GM19324 (cell line): ENCODE results near the gene MARCHF10.

Experiments
- ATAC-seq: cut with Tn5 transposase; IDR thresholded peaks from one replicate; pipeline ENCODE4 v1.9.1; 2021; ENCODE audit warnings: mild to moderate bottlenecking, moderate library complexity; ENCODE audit not compliant: unreplicated experiment, low FRiP score

MARCHF10 gene

DNA sequence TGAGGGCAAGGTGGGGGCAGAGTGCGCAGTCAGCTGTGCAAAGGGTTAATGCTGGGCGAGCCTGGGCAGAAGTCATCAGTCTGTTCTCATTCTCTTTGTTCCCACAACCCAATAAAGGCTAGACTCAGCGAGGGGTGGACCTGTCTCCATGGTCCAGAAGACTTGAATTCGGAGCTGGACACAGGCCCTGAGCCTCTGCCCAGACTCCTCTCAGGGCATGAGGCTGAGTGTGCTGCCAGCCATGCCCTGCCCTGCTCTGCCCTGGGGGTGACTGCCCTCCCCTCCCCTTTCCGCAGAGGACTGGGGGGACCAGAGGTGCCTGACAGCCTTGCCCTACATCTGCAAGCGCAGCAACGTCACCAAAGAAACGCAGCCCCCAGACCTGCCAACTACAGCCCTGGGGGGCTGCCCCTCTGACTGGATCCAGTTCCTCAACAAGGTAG, 126.2 kb downstream of the MARCHF10 start:
- no peak for ATAC-seq

DNA sequence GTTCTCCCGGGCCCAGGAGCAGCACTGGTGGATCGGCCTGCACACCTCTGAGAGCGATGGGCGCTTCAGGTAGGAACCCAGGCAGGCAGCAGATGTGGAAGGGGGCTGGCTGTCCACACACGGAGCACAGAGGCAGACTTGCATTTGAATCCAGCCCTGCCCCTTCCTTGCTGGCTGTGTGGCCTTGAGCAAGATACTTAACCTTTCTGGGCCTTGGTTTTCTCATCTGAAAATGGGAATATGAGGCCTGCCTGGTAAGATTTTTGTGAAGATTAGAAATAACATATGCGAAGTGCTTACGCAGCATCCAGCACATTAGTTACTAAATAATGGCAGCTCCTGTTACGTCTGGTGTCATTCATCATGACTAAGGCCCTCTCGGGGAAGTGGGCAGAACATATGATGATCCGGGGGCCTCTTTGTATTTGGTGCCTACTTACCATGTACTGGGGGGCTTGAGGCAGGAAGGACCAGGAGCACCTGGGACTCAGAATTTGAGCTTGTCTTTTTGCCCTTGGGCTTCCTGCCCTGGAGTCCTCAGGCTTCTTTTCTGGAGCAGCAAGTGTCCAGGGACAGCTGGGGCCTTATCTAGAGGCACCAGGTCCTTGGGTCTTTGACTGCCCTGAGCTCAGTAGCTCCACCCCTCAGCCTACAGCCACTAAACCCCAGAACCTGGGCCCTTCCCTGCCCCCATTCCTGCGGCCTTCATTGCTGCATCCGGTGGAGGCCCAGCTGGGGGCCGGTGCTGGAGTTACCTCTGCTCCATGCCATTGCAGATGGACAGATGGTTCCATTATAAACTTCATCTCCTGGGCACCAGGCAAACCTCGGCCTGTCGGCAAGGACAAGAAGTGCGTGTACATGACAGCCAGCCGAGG, 126.8 kb downstream of the MARCHF10 start:
- ATAC-seq, result no peak

DNA sequence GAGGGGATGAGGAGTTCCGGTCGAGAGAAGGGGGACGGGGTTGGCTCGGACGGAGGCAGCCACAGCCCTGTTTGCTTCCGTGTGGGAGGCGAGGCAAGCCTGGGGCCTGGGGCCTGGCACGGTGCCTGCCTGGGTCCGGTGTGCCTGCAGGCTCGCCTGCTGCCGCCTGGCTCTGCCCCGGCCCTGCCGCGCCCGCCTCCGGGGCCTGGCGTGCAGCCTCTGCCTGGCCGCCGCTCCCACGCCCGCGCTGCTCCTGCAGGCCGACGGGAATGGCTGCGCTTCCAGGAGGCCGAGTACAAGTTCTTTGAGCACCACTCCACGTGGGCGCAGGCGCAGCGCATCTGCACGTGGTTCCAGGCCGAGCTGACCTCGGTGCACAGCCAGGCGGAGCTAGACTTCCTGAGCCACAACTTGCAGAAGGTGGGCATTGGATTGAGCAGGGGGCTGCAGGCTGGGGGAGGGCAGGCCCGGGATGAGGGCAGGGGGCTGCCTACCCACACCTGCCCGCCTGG, 127.5 kb downstream of the MARCHF10 start:
- ATAC-seq, result no peak

DNA sequence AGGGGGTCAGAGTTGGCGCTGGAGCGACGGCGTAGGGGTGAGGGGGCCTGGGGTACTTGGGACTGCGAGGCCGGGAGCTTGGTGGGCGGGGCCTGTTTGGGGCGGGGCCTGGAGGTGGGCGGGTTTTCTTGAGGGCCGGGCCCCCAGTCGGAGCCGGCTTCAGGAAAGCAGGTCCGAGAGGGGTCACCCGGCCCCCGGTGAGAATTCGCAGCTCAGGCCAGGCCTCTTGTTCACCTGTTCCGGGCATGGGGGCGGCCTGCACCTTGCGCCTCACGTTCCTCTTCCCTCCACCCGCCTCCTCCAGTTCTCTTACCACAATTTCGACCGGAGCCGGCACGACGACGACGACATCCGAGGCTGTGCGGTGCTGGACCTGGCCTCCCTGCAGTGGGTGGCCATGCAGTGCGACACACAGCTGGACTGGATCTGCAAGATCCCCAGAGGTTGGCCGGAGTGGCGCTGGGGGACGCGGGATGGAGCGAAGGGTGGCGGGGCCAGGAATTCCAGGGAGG, 128.2 kb downstream of the MARCHF10 start:
- no peak for ATAC-seq

DNA sequence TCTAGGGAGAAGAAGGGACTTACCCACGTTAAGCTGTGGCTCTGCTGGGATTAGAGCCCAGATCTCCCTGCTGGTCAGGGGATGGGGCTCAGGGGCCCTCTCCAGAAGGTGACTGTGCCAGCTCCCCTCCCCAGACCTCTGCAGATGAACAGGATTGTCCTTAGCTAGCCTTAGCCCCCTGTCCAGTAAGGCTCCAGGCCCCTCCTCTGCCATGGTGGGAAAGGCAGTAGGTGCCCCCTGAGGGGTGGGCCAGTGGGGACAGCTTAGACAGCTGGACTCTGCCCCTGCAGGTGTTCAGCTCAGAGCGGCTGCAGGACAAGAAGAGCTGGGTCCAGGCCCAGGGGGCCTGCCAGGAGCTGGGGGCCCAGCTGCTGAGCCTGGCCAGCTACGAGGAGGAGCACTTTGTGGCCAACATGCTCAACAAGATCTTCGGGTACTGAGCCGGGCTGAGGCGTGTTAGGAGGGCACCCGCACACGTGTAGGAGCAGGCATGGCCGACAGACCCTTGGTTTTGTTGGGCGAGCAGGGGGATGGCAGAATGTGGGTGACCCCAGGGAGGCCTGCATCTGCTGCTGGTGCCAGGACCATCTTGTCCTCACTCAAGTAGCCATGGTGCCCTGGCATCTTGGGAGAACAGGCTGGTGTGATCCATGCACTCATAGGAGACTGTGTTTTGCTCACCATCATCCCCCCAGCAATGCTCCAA, 129.7 kb downstream of the MARCHF10 start:
- ATAC-seq, result no peak

DNA sequence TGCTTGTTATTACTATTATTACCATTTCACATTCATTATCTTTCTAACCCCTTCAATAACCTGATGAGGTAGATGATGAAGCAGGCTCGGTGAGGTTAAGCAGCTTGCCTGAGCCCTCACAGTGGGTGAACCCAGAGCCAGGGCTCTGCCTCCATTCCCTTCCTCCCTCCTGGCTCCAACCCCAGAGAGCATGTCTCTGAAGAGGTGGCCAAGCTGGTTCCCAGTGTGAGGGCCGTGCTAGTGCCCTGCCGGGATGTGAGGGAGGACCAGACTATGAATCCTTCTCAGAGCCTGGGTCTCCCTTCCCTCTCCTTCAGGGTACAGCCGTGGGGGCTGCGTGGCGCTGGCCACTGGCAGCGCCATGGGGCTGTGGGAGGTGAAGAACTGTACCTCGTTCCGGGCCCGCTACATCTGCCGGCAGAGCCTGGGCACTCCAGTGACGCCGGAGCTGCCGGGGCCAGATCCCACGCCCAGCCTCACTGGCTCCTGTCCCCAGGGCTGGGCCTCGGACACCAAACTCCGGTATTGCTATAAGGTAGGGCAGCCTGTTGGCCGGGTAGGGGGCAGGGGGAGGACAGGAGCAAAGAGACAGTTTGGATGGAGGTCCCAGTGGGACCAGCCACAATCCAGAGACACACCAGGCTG, 131.0 kb downstream of the MARCHF10 start:
- ATAC-seq, result no peak

DNA sequence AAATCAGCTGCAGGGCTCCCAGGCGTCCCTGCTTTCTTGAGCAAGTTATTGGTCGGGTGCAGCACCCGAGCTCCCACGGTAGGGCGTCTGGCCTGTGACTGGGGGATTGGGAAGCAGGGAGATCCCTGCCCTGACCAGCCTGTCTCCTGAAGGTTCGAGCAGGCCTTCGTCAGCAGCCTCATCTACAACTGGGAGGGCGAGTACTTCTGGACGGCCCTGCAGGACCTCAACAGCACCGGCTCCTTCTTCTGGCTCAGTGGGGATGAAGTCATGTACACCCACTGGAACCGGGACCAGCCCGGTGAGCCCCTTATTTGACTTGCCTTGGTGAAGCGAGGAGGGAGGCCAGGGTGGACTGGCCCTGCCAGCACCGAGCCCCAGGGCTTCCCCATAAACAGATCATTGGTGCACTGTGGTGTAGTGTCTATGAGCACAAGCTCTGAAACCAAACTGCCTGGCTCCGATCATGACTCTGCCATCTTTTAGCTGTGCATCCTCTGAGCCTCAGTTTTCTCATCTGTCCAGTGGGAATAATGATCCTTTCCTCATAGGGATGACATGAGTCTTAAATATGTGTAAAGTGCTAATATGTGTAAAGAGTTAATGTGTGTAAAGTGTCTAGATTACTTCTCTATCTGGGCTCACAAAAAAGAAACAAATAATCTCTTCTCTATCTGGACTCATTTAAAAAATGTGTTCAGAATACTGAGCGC, 131.7 kb downstream of the MARCHF10 start:
- no peak for ATAC-seq

DNA sequence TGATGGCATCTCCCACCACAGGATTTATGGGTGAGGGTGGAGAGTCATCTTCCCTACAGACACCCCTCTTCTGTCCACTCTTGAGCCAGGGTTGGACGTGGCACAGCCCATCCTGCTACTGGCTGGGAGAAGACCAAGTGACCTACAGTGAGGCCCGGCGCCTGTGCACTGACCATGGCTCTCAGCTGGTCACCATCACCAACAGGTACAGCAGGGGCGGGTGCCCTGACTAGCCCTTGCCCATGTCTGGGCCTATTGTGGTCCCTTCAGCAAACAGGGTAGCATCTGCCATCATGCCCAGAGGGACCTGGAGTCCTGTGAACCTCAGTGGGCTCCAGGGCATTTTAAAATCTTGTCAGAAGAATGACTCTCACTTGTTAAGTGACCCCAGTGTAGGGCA, 132.4 kb downstream of the MARCHF10 start:
- no peak for ATAC-seq

DNA sequence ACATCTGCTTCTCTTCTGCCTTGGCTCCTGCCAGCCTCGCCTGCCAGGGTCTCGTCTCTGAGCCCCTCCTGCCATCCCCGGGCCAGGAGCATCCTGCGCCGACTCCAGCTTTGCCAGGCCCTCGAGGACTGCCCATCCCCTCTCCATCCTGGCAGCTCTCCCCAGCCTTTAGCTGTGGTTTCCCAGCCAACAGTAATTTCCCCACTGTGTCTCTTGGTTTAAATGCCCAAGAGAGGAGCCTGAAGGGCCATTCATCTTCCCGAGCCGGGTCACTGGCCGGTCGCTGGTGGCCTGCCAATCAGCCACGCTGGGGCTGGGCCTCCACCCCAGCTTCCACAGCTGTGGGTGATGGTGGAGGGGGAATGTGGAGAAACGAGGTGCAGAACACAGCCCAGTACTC, 132.9 kb downstream of the MARCHF10 start:
- no peak for ATAC-seq

DNA sequence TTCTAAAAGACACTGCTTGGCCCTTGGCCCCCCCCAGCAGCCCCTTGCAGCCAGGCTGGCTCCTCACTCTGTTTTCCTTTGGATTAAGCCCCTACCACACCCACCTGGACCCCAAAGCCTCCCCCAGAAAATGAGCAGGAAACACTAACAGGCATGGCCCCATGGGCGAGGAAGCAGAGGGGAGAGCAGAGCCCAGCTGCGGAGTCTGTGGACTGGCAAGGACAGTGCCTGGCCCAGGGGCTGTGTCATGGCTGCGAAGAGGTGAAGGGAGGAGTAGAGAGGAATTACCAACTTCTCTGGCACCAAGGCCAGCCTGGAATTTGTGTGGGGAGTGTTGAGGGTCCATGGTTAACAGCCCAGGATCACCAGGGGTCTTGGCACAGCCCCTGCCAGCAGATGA, 133.3 kb downstream of the MARCHF10 start:
- ATAC-seq, result no peak

DNA sequence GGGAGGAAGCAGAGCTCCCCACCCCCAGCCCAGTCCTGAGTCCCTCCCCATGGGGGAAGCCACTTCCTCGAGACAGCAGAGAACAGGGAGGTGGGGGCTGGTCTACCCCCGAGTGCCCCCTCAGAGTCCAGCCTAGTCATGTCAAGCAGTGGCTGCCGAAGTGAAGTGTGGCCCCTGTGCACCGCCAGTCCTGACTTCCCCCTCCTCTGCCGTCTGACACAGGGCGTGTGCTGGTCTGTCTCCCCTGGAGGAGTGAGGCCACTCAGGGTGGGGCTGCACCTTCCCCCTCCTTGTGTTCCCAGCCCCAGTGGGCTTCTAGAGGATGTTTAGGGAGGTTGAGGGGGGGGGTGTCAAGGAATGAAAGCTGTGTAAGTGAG, 133.8 kb downstream of the MARCHF10 start:
- ATAC-seq, result no peak

DNA sequence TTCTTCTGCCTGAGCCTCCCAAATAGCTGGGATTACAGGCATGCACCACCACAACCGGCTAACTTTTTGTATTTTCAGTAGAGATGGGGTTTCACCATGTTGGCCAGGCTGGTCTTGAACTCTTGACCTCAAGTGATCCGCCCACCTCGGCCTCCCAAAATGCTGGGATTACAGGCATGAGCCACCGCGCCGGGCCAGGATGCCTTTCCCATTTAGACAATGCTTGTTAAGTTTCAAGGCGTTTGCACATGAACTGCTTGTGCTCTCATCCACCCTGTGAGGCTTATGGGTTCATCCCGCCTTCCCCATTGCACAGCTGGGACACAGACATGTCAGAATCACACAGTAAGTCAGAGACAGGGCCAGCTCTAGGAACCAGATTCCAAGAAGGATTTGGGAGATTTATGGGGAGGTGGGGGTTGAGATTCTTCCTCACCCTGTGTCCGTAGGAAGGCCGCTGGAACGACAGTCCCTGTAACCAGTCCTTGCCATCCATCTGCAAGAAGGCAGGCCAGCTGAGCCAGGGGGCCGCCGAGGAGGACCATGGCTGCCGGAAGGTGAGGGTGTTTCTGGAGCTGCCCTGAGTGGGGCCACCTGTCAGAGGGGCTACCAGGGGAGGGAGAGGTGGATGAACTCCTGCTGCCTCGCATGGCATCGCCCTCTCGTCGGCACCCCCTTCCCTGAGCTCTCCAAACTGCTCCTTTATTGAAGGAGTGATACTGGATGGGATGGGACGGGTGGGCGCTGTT, 134.3 kb downstream of the MARCHF10 start:
- ATAC-seq, result no peak

DNA sequence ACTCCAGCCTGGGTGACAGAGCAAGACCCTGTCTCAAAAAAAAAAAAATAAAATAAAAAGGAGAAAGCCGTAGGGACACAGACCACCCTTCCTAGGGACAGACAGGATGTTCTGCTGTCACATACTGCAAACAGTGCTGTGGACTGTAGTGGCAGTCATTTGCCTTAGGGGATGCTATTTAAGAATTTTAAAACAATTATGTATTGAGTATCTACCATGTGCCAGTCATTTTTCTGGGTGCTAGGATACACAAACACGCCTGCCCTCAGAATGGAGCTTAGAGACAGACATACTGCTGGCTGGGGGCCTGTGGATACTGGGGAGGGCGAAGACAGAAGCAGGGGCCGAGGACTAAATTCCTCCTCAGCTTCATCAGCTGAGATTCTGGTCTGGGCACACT, 135.2 kb downstream of the MARCHF10 start:
- no peak for ATAC-seq

DNA sequence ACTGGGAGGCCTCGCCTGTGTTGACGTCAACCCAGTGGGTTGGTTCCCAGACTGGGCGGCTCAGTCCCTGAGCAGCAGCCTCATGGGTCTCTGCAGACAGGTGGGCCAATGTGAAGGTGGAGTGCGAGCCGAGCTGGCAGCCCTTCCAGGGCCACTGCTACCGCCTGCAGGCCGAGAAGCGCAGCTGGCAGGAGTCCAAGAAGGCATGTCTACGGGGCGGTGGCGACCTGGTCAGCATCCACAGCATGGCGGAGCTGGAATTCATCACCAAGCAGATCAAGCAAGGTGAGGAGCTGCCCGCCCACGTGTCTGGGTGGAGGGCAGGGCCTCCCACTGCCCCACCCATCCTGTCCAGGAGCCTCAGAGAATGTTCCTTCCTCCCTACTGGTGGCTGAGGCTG, 136.6 kb downstream of the MARCHF10 start:
- no peak for ATAC-seq

DNA sequence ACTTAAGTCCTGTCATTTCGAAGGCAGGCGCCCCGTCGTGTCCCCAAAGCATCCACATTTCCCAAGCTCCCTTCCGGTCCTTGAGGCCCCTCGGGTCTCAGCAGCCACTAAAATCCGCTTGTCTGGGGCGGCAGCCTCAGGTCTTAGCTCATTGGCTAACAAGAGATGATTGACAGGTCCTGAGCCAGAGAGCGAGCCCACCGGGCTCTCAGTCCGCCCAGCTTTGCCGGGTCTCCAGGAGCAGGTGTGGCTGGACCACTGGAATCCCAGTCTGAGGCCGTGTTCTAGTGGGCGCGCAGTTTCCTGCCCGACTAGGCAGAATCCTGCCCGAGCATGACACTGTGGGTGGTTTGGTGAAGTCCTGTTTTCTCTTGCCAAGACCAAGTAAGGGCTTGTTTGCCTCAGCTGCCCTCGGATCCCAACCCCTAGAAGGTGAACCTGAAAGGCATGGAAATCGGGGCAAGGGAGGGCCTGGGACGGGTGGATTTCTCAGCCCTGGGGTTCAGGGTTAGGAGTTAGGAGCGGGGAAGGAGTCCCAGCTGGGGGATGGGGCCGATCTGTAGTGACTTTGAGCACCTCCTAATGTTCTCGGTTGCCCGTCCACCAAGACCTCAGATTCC, 137.8 kb downstream of the MARCHF10 start:
- no peak for ATAC-seq

DNA sequence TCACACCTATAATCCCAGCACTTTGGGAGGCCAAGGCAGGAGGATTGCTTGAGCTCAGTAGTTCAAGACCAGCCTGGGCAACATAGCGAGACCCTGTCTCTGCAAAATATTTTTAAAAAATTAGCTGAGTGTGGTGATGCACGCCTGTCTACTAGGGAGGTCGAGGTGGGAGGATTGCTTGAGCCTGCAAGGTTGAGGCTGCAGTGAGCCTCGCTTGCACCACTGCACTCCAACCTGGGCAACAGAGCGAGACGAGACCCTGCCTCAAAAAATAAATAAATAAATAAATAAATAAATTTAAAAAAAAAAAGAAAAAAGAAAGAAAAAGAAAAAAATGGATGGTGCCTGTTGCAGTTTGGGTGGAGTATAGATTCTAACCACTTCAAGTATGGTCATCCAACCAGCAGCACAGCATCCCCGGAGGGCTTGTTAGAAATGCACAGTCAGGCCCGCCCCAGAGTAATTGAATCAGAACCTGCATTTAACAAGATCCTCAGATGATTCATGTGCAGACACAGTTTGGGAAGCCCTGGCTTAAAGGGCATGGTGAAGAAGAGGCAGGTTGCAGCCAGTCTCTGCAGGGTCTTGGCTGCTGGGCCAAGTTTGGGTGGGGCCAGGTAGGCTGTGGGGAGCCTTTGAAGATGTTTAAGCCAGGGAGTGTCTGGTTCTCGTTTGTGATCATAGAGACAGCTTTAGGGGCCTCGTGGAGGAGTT, 139.9 kb downstream of the MARCHF10 start:
- no peak for ATAC-seq

DNA sequence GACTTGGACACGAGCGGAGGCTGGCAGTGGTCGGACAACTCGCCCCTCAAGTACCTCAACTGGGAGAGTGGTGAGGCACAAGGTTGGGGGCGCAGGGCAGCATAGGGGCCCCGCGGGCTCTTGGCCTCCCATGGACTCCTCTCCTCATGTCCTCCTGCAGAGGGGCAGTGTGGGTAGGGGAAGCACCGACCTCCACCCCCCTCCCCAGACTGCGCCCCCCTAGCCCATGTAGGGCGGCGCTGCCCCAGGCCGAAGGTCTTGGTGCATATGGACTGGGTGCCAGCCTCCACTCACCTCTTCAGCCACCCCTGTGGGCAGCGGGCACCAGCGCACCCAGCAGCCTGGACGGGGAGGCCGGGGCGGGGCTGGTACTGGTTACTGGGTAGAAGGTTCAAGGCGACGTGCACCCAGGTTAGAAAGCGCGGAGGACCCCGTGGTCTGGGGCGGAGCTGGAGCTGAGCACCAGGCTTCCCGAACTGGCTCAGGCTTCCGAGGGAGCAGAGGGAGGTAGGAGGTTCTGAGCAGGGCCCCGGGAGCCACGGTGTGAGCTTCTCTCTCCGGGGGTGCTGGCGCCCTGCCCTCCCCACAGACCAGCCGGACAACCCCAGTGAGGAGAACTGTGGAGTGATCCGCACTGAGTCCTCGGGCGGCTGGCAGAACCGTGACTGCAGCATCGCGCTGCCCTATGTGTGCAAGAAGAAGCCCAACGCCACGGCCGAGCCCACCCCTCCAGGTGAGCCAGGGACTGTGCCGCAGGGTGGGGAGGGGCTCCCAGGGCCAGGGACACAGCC, 141.1 kb downstream of the MARCHF10 start:
- ATAC-seq, result no peak
